HEK293 (cell line): ENCODE results near the gene GJA3.
A peak's percentile ranks its signal among the peaks of the same experiment; 100 is the strongest.

ENCODE experiments used
- CTCF ChIA-PET: fragments of 350-600 bp; formaldehyde crosslinking; extraction: SDS; loops from one replicate; lab custom pipeline; 2021; ENCODE audit warnings: antibody characterized with exemption; lab: Yijun Ruan, JAX
- POLR2A ChIA-PET: fragments of 300-600 bp; formaldehyde crosslinking; extraction: SDS; loops from one replicate; lab custom pipeline; 2020; ENCODE audit warnings: antibody characterized with exemption, inconsistent platforms; lab: Yijun Ruan, JAX
- H3K27ac ChIP-seq: fragments of 200-500 bp; sonication (Bioruptor generic); 2 replicates; pipeline ENCODE4 v1.5.1; 2014; ENCODE audit warnings: low read depth, low read length, control low read depth, inconsistent platforms; ENCODE audit errors: extremely low read depth
- H3K36me3 ChIP-seq, 2 experiments: fragments of 200-500 bp in 1 of 2; sonication (Bioruptor generic) in 1 of 2; 1 replicate in 1 of 2; 2 replicates in 1 of 2; pipeline ENCODE4 v1.5.1; 2014 to 2017; ENCODE audit warnings: inconsistent platforms in 2 of 2, low read length in 2 of 2; ENCODE audit not compliant: control insufficient read depth in 2 of 2, insufficient read depth in 1 of 2
- H3K4me1 ChIP-seq: fragments of 200-500 bp; sonication (Bioruptor generic); 2 replicates; pipeline ENCODE4 v1.5.1; 2014; ENCODE audit warnings: mild to moderate bottlenecking, low read length, inconsistent platforms; ENCODE audit not compliant: control insufficient read depth, insufficient read depth
- H3K4me3 ChIP-seq: 2 replicates; pipeline ENCODE4 v1.5.1; 2011; ENCODE audit warnings: low read depth, mild to moderate bottlenecking, control low read depth, low read length, moderate library complexity
- H3K9me3 ChIP-seq: fragments of 200-500 bp; sonication (Bioruptor generic); 2 replicates; pipeline ENCODE4 v1.5.1; 2014; ENCODE audit warnings: low read depth, low read length, inconsistent platforms; ENCODE audit not compliant: control insufficient read depth, insufficient read depth
- EGR2 ChIP-seq: fragments of 450-650 bp; formaldehyde crosslinking; IDR thresholded peaks from 2 replicates; pipeline ENCODE4 v1.5.1; 2016; ENCODE audit warnings: low read depth, missing biosample characterization, missing genetic modification characterization
- HIC1 ChIP-seq: fragments of 450-650 bp; formaldehyde crosslinking; IDR thresholded peaks from 2 replicates; pipeline ENCODE4 v1.5.1; 2016; ENCODE audit warnings: missing biosample characterization, missing genetic modification characterization
- PRDM1 ChIP-seq: fragments of 450-650 bp; formaldehyde crosslinking; IDR thresholded peaks from 2 replicates; pipeline ENCODE4; 2016; ENCODE audit warnings: missing biosample characterization, missing genetic modification characterization
- SP7 ChIP-seq: fragments of 450-650 bp; formaldehyde crosslinking; IDR thresholded peaks from 2 replicates; pipeline ENCODE4 v1.5.1; 2016; ENCODE audit warnings: missing biosample characterization, missing genetic modification characterization
- ZFHX2 ChIP-seq: fragments of 450-650 bp; formaldehyde crosslinking; conservative IDR thresholded peaks from 2 replicates; pipeline ENCODE4 v1.5.1; 2016; ENCODE audit warnings: missing biosample characterization, missing genetic modification characterization
- ZFP3 ChIP-seq: fragments of 450-650 bp; formaldehyde crosslinking; IDR thresholded peaks from 2 replicates; pipeline ENCODE4 v1.5.1; 2016; ENCODE audit warnings: low read depth, missing biosample characterization, missing genetic modification characterization
- ZNF366 ChIP-seq: fragments of 450-650 bp; formaldehyde crosslinking; conservative IDR thresholded peaks from 2 replicates; pipeline ENCODE4 v1.5.1; 2016; ENCODE audit warnings: missing biosample characterization, missing genetic modification characterization
- ZNF394 ChIP-seq: fragments of 450-650 bp; formaldehyde crosslinking; IDR thresholded peaks from 2 replicates; pipeline ENCODE4 v1.5.1; 2016; ENCODE audit warnings: missing biosample characterization, missing genetic modification characterization, mild to moderate bottlenecking, moderate library complexity, borderline replicate concordance
- ZNF501 ChIP-seq: fragments of 450-650 bp; formaldehyde crosslinking; IDR thresholded peaks from 2 replicates; pipeline ENCODE4 v1.5.1; 2016; ENCODE audit warnings: missing biosample characterization, missing genetic modification characterization
- ZNF555 ChIP-seq: fragments of 450-650 bp; formaldehyde crosslinking; conservative IDR thresholded peaks from 2 replicates; pipeline ENCODE4 v1.5.1; 2017; ENCODE audit warnings: missing biosample characterization, mild to moderate bottlenecking, missing genetic modification characterization, inconsistent platforms
- ZSCAN30 ChIP-seq: fragments of 450-650 bp; IDR thresholded peaks from 2 replicates; pipeline ENCODE4 v1.5.1; 2018; ENCODE audit warnings: missing biosample characterization, mild to moderate bottlenecking, missing genetic modification characterization, moderate library complexity
- ZSCAN5A ChIP-seq: fragments of 450-650 bp; formaldehyde crosslinking; IDR thresholded peaks from 2 replicates; pipeline ENCODE4 v1.5.1; 2016; ENCODE audit warnings: missing biosample characterization, missing genetic modification characterization
- TF ChIP-seq, protein P1 (sequence below): fragments of 450-650 bp; formaldehyde crosslinking; IDR thresholded peaks from 2 replicates; pipeline ENCODE4 v1.5.1; 2017; ENCODE audit warnings: missing biosample characterization, missing genetic modification characterization
- TF ChIP-seq, protein P2 (sequence below): fragments of 450-650 bp; formaldehyde crosslinking; optimal IDR thresholded peaks from 2 replicates; pipeline ENCODE3; 2016; ENCODE audit warnings: missing biosample characterization, mild to moderate bottlenecking, missing genetic modification characterization
- TF ChIP-seq, protein P3 (sequence below): fragments of 450-650 bp; formaldehyde crosslinking; IDR thresholded peaks from 2 replicates; pipeline ENCODE4 v1.5.1; 2017; ENCODE audit warnings: missing biosample characterization, missing genetic modification characterization

The GJA3 gene

DNA sequence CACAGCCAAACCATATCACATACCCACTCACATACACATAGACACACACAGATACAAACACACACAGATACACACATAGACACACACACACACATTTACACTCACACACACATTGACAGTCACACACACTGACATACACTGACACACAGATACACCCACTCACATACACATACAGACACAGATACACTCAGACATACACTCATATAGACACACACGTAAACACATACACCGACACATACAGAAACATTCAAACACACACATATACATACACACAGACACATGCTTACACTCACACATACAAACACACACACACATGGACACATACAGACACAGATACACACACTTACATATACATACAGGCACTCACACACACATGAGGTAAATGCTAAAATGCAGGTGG, 30.2 kb downstream of the GJA3 start:
- Histone ChIP-seq H3K9me3 (no peaks in the 10 kb centered on the region), H3K4me1 (no peaks in the 10 kb centered on the region; the same call in 1 of the 2 replicates), H3K4me3 (no peak overlapping the region), H3K36me3 (no peaks in the 10 kb centered on the region), H3K27ac (no peak overlapping the region)
- CTCF ChIA-PET, result no interaction called here
- peak; percentile 40; the same call in 1 of the 2 replicates for TF ChIP-seq ZFHX2 (tag by site-specific recombination)
- TF ChIP-seq ZFP3 (tag by site-specific recombination), result no peak
- TF ChIP-seq, protein P1, sequence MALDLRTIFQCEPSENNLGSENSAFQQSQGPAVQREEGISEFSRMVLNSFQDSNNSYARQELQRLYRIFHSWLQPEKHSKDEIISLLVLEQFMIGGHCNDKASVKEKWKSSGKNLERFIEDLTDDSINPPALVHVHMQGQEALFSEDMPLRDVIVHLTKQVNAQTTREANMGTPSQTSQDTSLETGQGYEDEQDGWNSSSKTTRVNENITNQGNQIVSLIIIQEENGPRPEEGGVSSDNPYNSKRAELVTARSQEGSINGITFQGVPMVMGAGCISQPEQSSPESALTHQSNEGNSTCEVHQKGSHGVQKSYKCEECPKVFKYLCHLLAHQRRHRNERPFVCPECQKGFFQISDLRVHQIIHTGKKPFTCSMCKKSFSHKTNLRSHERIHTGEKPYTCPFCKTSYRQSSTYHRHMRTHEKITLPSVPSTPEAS (tag by site-specific recombination), result peak; percentile 98
- TF ChIP-seq, protein P2, sequence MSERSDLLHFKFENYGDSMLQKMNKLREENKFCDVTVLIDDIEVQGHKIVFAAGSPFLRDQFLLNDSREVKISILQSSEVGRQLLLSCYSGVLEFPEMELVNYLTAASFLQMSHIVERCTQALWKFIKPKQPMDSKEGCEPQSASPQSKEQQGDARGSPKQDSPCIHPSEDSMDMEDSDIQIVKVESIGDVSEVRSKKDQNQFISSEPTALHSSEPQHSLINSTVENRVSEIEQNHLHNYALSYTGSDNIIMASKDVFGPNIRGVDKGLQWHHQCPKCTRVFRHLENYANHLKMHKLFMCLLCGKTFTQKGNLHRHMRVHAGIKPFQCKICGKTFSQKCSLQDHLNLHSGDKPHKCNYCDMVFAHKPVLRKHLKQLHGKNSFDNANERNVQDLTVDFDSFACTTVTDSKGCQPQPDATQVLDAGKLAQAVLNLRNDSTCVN, result peak; percentile 8
- TF ChIP-seq EGR2, result 0 out of 2 replicates have a peak, but pooled peaks have one; percentile 20
- TF ChIP-seq ZSCAN5A (tag by site-specific recombination), result peak; percentile 50; the same call in 1 of the 2 replicates
- POLR2A ChIA-PET, result no interaction called here

GRCh38 chr13:20130012-20130411, 30.8 kb downstream of the GJA3 start:
- no peaks in the 10 kb centered on the region for H3K9me3 ChIP-seq
- H3K4me3 ChIP-seq, result no peak overlapping the region
- H3K27ac ChIP-seq, result no peak overlapping the region
- CTCF ChIA-PET, result no interaction called here
- TF ChIP-seq, protein P2, result no peak
- TF ChIP-seq PRDM1 (tag by site-specific recombination) (no peak), ZNF501 (tag by site-specific recombination) (no peak), ZNF394 (tag by site-specific recombination) (no peak), SP7 (no peak), HIC1 (no peak), ZSCAN30 (tag by site-specific recombination) (no peak), ZNF555 (tag by site-specific recombination) (no peak), ZNF366 (tag by site-specific recombination) (no peak)
- TF ChIP-seq, protein P3, sequence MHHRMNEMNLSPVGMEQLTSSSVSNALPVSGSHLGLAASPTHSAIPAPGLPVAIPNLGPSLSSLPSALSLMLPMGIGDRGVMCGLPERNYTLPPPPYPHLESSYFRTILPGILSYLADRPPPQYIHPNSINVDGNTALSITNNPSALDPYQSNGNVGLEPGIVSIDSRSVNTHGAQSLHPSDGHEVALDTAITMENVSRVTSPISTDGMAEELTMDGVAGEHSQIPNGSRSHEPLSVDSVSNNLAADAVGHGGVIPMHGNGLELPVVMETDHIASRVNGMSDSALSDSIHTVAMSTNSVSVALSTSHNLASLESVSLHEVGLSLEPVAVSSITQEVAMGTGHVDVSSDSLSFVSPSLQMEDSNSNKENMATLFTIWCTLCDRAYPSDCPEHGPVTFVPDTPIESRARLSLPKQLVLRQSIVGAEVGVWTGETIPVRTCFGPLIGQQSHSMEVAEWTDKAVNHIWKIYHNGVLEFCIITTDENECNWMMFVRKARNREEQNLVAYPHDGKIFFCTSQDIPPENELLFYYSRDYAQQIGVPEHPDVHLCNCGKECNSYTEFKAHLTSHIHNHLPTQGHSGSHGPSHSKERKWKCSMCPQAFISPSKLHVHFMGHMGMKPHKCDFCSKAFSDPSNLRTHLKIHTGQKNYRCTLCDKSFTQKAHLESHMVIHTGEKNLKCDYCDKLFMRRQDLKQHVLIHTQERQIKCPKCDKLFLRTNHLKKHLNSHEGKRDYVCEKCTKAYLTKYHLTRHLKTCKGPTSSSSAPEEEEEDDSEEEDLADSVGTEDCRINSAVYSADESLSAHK (tag by site-specific recombination), result no peak
- TF ChIP-seq, all 188 proteins: peak for 0
- Histone ChIP-seq H3K36me3 (no peaks in the 10 kb centered on the region), H3K4me1 (no peaks in the 10 kb centered on the region; the same call in 1 of the 2 replicates)
- POLR2A ChIA-PET, result no interaction called here
